SU-DHL-6 (cell line): ENCODE results near the gene ARL15.

ENCODE experiments used
- CTCF ChIP-seq: fragments of 200-600 bp; sonication (generic); IDR thresholded peaks from one replicate; pipeline ENCODE4 v1.5.1; 2017; ENCODE audit warnings: antibody characterized with exemption, mild to moderate bottlenecking, low read length, moderate library complexity; ENCODE audit not compliant: insufficient read depth, poor library complexity, severe bottlenecking
- EZH2phosphoT487 ChIP-seq: fragments of 200-600 bp; sonication (generic), shearing (Covaris generic); conservative IDR thresholded peaks from 2 replicates; pipeline ENCODE4 v1.6.1; 2018; ENCODE audit warnings: mild to moderate bottlenecking, antibody characterized with exemption, low read length, moderate library complexity, mixed read lengths

GRCh38 chr5:53950621-53951020 is 359.8 kb downstream of the ARL15 start:
- no peak for TF ChIP-seq CTCF
- TF ChIP-seq EZH2phosphoT487, result no peak
